WTC11 (cell line): ENCODE results near the gene COL12A1. TPM values are rescaled to one million over a fixed set of nuclear protein-coding genes. Genes with fewer than 3 reads are reported as not detected.

ENCODE experiments used
- ATAC-seq: fragments of 200-7000 bp; cut with Tn5 transposase; 2 replicates; pipeline ENCODE4 v1.10.0; 2021; ENCODE audit warnings: mild to moderate bottlenecking, moderate library complexity
- CTCF ChIA-PET: fragments of 300-600 bp; sonication (Branson Sonifier 250); formaldehyde crosslinking; loops from one replicate; lab custom pipeline; 2021; ENCODE audit warnings: antibody characterized with exemption; lab: Charles Lee
- POLR2A ChIA-PET: fragments of 350-600 bp; sonication (Branson Sonifier 250); formaldehyde crosslinking; loops from one replicate; lab custom pipeline; 2021; ENCODE audit warnings: antibody characterized with exemption; lab: Charles Lee
- DNase-seq: peaks from one replicate; pipeline ENCODE4 v3.0.0; 2021; ENCODE audit warnings: low spot score
- H3K27ac Mint-ChIP-seq: 2 replicates; pipeline ENCODE4 v1.8.0; 2021; ENCODE audit warnings: mixed read lengths
- H3K27me3 Mint-ChIP-seq: 2 replicates; pipeline ENCODE4 v1.8.0; 2021; ENCODE audit warnings: low read depth, mild to moderate bottlenecking, moderate library complexity, mixed read lengths
- H3K36me3 Mint-ChIP-seq: 2 replicates; pipeline ENCODE4 v1.8.0; 2021; ENCODE audit warnings: mixed read lengths
- H3K4me1 Mint-ChIP-seq: 2 replicates; pipeline ENCODE4 v1.8.0; 2022; ENCODE audit warnings: mixed read lengths
- H3K4me3 Mint-ChIP-seq: 2 replicates; pipeline ENCODE4 v1.8.0; 2021; ENCODE audit warnings: mild to moderate bottlenecking, moderate library complexity, mixed read lengths
- H3K9me3 Mint-ChIP-seq: 2 replicates; pipeline ENCODE4 v1.8.0; 2021; ENCODE audit warnings: mixed read lengths
- ERG ChIP-seq: fragments of 250-450 bp; sonication (Bioruptor Pico); IDR thresholded peaks from 2 replicates; pipeline ENCODE4 v1.8.0; 2021; ENCODE audit warnings: mild to moderate bottlenecking
- FOXK1 ChIP-seq: sonication (generic); formaldehyde crosslinking; IDR thresholded peaks from 2 replicates; pipeline ENCODE4 v1.8.0; 2022; ENCODE audit warnings: mild to moderate bottlenecking, moderate library complexity, missing genetic modification reagents
- KAT7 ChIP-seq: sonication (generic); formaldehyde crosslinking; IDR thresholded peaks from 2 replicates; pipeline ENCODE4 v1.8.1; 2023; ENCODE audit warnings: missing genetic modification reagents, mild to moderate bottlenecking, borderline replicate concordance
- MLX ChIP-seq: sonication (generic); formaldehyde crosslinking; IDR thresholded peaks from 2 replicates; pipeline ENCODE4 v1.8.1; 2023; ENCODE audit warnings: mild to moderate bottlenecking, missing genetic modification reagents, moderate library complexity
- TEAD1 ChIP-seq: sonication (generic); formaldehyde crosslinking; IDR thresholded peaks from 2 replicates; pipeline ENCODE4 v1.8.0; 2022; ENCODE audit warnings: mild to moderate bottlenecking, missing genetic modification reagents
- USF1 ChIP-seq: sonication (generic); formaldehyde crosslinking; IDR thresholded peaks from 2 replicates; pipeline ENCODE4 v1.8.0; 2022; ENCODE audit warnings: mild to moderate bottlenecking, missing genetic modification reagents
- USF2 ChIP-seq: sonication (generic); formaldehyde crosslinking; IDR thresholded peaks from 2 replicates; pipeline ENCODE4 v1.8.1; 2023; ENCODE audit warnings: mild to moderate bottlenecking, missing genetic modification reagents, moderate library complexity
- total RNA-seq: library from RNA; stranded (reverse); gene quantifications from 3 replicates; pipeline ENCODE4 v1.2.3, GENCODE V29; 2021
- TF ChIP-seq, protein P1 (sequence below): sonication (generic); formaldehyde crosslinking; IDR thresholded peaks from 2 replicates; pipeline ENCODE4 v1.8.1; 2023; ENCODE audit warnings: mild to moderate bottlenecking, missing genetic modification reagents
- TF ChIP-seq, protein P2 (sequence below): sonication (generic); formaldehyde crosslinking; IDR thresholded peaks from 2 replicates; pipeline ENCODE4 v1.8.1; 2022; ENCODE audit warnings: low read depth, missing genetic modification reagents, borderline replicate concordance
- TF ChIP-seq, protein P3 (sequence below): fragments of 250-450 bp; sonication (Bioruptor Pico); IDR thresholded peaks from 2 replicates; pipeline ENCODE4 v1.9.0; 2021; ENCODE audit warnings: moderate library complexity, mild to moderate bottlenecking, inconsistent platforms, borderline replicate concordance
- TF ChIP-seq, protein P4 (sequence below): sonication (generic); formaldehyde crosslinking; IDR thresholded peaks from 2 replicates; pipeline ENCODE4 v1.8.0; 2023; ENCODE audit warnings: mild to moderate bottlenecking, missing genetic modification reagents
- TF ChIP-seq, protein P5 (sequence below): sonication (generic); formaldehyde crosslinking; IDR thresholded peaks from 2 replicates; pipeline ENCODE4 v1.8.0; 2022; ENCODE audit warnings: mild to moderate bottlenecking, missing genetic modification reagents

Gene COL12A1
- total RNA-seq, 1 experiment from 2014 or later, result 1.1 TPM

- H3K36me3 Mint-ChIP-seq, result no peaks in the 10 kb centered on the region
- no peak overlapping the region for H3K4me3 Mint-ChIP-seq
- no peak for ATAC-seq
- TF ChIP-seq, protein P1, sequence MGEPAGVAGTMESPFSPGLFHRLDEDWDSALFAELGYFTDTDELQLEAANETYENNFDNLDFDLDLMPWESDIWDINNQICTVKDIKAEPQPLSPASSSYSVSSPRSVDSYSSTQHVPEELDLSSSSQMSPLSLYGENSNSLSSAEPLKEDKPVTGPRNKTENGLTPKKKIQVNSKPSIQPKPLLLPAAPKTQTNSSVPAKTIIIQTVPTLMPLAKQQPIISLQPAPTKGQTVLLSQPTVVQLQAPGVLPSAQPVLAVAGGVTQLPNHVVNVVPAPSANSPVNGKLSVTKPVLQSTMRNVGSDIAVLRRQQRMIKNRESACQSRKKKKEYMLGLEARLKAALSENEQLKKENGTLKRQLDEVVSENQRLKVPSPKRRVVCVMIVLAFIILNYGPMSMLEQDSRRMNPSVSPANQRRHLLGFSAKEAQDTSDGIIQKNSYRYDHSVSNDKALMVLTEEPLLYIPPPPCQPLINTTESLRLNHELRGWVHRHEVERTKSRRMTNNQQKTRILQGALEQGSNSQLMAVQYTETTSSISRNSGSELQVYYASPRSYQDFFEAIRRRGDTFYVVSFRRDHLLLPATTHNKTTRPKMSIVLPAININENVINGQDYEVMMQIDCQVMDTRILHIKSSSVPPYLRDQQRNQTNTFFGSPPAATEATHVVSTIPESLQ (CRISPR knock-in tag), result no peak
- no peak for TF ChIP-seq ERG (CRISPR knock-in tag)
- TF ChIP-seq, protein P2, sequence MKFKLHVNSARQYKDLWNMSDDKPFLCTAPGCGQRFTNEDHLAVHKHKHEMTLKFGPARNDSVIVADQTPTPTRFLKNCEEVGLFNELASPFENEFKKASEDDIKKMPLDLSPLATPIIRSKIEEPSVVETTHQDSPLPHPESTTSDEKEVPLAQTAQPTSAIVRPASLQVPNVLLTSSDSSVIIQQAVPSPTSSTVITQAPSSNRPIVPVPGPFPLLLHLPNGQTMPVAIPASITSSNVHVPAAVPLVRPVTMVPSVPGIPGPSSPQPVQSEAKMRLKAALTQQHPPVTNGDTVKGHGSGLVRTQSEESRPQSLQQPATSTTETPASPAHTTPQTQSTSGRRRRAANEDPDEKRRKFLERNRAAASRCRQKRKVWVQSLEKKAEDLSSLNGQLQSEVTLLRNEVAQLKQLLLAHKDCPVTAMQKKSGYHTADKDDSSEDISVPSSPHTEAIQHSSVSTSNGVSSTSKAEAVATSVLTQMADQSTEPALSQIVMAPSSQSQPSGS (CRISPR knock-in tag), result no peak
- TF ChIP-seq, protein P3, sequence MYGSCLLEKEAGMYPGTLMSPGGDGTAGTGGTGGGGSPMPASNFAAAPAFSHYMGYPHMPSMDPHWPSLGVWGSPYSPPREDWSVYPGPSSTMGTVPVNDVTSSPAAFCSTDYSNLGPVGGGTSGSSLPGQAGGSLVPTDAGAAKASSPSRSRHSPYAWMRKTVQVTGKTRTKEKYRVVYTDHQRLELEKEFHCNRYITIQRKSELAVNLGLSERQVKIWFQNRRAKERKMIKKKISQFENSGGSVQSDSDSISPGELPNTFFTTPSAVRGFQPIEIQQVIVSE, result no peak
- no peak for TF ChIP-seq TEAD1 (CRISPR knock-in tag)
- no peak for TF ChIP-seq USF2 (CRISPR knock-in tag)
- TF ChIP-seq KAT7 (CRISPR knock-in tag), result no peak
- TF ChIP-seq MLX (CRISPR knock-in tag), result no peak
- TF ChIP-seq, protein P4, sequence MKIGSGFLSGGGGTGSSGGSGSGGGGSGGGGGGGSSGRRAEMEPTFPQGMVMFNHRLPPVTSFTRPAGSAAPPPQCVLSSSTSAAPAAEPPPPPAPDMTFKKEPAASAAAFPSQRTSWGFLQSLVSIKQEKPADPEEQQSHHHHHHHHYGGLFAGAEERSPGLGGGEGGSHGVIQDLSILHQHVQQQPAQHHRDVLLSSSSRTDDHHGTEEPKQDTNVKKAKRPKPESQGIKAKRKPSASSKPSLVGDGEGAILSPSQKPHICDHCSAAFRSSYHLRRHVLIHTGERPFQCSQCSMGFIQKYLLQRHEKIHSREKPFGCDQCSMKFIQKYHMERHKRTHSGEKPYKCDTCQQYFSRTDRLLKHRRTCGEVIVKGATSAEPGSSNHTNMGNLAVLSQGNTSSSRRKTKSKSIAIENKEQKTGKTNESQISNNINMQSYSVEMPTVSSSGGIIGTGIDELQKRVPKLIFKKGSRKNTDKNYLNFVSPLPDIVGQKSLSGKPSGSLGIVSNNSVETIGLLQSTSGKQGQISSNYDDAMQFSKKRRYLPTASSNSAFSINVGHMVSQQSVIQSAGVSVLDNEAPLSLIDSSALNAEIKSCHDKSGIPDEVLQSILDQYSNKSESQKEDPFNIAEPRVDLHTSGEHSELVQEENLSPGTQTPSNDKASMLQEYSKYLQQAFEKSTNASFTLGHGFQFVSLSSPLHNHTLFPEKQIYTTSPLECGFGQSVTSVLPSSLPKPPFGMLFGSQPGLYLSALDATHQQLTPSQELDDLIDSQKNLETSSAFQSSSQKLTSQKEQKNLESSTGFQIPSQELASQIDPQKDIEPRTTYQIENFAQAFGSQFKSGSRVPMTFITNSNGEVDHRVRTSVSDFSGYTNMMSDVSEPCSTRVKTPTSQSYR (CRISPR knock-in tag), result no peak
- no peak for TF ChIP-seq FOXK1 (CRISPR knock-in tag)
- TF ChIP-seq, protein P5, sequence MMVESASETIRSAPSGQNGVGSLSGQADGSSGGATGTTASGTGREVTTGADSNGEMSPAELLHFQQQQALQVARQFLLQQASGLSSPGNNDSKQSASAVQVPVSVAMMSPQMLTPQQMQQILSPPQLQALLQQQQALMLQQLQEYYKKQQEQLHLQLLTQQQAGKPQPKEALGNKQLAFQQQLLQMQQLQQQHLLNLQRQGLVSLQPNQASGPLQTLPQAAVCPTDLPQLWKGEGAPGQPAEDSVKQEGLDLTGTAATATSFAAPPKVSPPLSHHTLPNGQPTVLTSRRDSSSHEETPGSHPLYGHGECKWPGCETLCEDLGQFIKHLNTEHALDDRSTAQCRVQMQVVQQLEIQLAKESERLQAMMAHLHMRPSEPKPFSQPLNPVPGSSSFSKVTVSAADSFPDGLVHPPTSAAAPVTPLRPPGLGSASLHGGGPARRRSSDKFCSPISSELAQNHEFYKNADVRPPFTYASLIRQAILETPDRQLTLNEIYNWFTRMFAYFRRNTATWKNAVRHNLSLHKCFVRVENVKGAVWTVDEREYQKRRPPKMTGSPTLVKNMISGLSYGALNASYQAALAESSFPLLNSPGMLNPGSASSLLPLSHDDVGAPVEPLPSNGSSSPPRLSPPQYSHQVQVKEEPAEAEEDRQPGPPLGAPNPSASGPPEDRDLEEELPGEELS (CRISPR knock-in tag), result no peak
- no peak for TF ChIP-seq USF1 (CRISPR knock-in tag)
- H3K27ac Mint-ChIP-seq, result no peak overlapping the region
- no peaks in the 10 kb centered on the region for H3K4me1 Mint-ChIP-seq
- CTCF ChIA-PET, result no interaction called here
- H3K9me3 Mint-ChIP-seq, result no peaks in the 10 kb centered on the region
- no peaks in the 10 kb centered on the region for H3K27me3 Mint-ChIP-seq
- no peak for DNase-seq
- POLR2A ChIA-PET, result no interaction called here
Measured at GRCh38 chr6:75113446-75113845, 92.4 kb downstream of the COL12A1 start.
